Measurements from ENCODE around the gene ZNF367.

GRCh38 chr9:96459268-96460007, 41.3 kb upstream of the ZNF367 start:
- TF ChIP-seq, protein P1, sequence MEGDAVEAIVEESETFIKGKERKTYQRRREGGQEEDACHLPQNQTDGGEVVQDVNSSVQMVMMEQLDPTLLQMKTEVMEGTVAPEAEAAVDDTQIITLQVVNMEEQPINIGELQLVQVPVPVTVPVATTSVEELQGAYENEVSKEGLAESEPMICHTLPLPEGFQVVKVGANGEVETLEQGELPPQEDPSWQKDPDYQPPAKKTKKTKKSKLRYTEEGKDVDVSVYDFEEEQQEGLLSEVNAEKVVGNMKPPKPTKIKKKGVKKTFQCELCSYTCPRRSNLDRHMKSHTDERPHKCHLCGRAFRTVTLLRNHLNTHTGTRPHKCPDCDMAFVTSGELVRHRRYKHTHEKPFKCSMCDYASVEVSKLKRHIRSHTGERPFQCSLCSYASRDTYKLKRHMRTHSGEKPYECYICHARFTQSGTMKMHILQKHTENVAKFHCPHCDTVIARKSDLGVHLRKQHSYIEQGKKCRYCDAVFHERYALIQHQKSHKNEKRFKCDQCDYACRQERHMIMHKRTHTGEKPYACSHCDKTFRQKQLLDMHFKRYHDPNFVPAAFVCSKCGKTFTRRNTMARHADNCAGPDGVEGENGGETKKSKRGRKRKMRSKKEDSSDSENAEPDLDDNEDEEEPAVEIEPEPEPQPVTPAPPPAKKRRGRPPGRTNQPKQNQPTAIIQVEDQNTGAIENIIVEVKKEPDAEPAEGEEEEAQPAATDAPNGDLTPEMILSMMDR (optimal IDR thresholded peaks at IDR 0.05 in 1 of 3, IDR thresholded peaks at IDR 0.05 in 1 of 3, conservative IDR thresholded peaks at IDR 0.05 in 1 of 3; ENCODE audit: extremely low read depth in 1 of 3, insufficient read depth in 2 of 3, low read length in 3 of 3) = no peak
- no peak for TF ChIP-seq EZH2 (IDR thresholded peaks at IDR 0.05; ENCODE audit: low read length)

Data from keratinocyte (primary cell).